GM19025 (cell line): ENCODE measurements around the gene VTA1.
"Not testable (repeated sequence)": the region's sequence is repeated elsewhere in the genome, so short reads cannot be mapped to it uniquely, and the experiment has no call there.

ENCODE experiments used
- ATAC-seq: cut with Tn5 transposase; IDR thresholded peaks from one replicate; pipeline ENCODE4 v1.9.1; 2021; ENCODE audit warnings: mild to moderate bottlenecking, low read depth, moderate library complexity; ENCODE audit not compliant: unreplicated experiment

VTA1 gene

GRCh38 chr6:142167071-142167470, 20.0 kb downstream of the VTA1 start:
- no peak for ATAC-seq

- no peak for ATAC-seq
Measured at GRCh38 chr6:142167486-142167885, 20.4 kb downstream of the VTA1 start.

GRCh38 chr6:142171351-142171750, 24.3 kb downstream of the VTA1 start:
- no peak for ATAC-seq

- no peak for ATAC-seq
Measured at GRCh38 chr6:142172758-142173157, 25.7 kb downstream of the VTA1 start.

GRCh38 chr6:142173980-142174379, 26.9 kb downstream of the VTA1 start:
- no peak for ATAC-seq

- ATAC-seq, result no peak
Measured at GRCh38 chr6:142174703-142175102, 27.6 kb downstream of the VTA1 start.

- no peak for ATAC-seq
Measured at GRCh38 chr6:142178129-142178528, 31.1 kb downstream of the VTA1 start.

GRCh38 chr6:142182004-142182403, 34.9 kb downstream of the VTA1 start:
- no peak for ATAC-seq

- ATAC-seq, result no peak
Measured at GRCh38 chr6:142183351-142183750, 36.3 kb downstream of the VTA1 start.

GRCh38 chr6:142184307-142184706, 37.2 kb downstream of the VTA1 start:
- ATAC-seq, result no peak

- no peak for ATAC-seq
Measured at GRCh38 chr6:142185641-142186040, 38.6 kb downstream of the VTA1 start.

GRCh38 chr6:142187209-142187608, 40.1 kb downstream of the VTA1 start:
- ATAC-seq, result no peak

- ATAC-seq, result not testable (repeated sequence)
Measured at GRCh38 chr6:142188341-142188740, 41.3 kb downstream of the VTA1 start.

- ATAC-seq, result no peak
Measured at GRCh38 chr6:142189057-142189456, 42.0 kb downstream of the VTA1 start.

GRCh38 chr6:142192343-142192742, 45.3 kb downstream of the VTA1 start:
- no peak for ATAC-seq

- ATAC-seq, result no peak
Measured at GRCh38 chr6:142193621-142194020, 46.6 kb downstream of the VTA1 start.

GRCh38 chr6:142195862-142196541, 48.9 kb downstream of the VTA1 start:
- no peak for ATAC-seq

- ATAC-seq, result no peak
Measured at GRCh38 chr6:142200846-142201628, 54.0 kb downstream of the VTA1 start.

- no peak for ATAC-seq
Measured at GRCh38 chr6:142207265-142207877, 60.3 kb downstream of the VTA1 start.

GRCh38 chr6:142210606-142211005, 63.5 kb downstream of the VTA1 start:
- ATAC-seq, result no peak

- no peak for ATAC-seq
Measured at GRCh38 chr6:142213402-142213801, 66.3 kb downstream of the VTA1 start.

- ATAC-seq, result no peak
Measured at GRCh38 chr6:142218446-142218845, 71.4 kb downstream of the VTA1 start.
